ENCODE results near the gene GKN2.

The GKN2 gene

DNA sequence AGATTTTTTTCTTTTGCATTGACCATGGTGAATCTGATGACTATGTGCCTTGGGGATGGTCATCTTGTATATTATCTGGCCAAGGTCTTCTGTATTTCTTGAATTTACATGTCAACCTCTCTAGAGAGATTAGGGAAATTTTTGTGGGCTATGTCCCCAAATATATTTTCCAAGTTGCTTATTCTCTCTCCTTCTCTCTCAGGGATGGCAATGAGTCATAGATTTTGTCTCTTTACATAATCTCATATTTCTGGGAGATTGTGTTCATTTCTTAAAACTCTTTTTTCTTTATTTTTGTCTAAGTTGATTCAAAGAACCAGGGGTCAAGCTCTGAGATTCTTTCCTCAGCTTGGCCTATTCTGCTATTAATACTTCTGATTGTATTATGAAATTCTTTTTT is 9.9 kb downstream of the GKN2 start:
- TF ChIP-seq CTCF (IDR thresholded peaks at IDR 0.05): no peak
- no peak for DNase-seq
- H3K36me3 Mint-ChIP-seq (ENCODE audit: low read depth): no peaks in the 10 kb centered on the region
- H3K27ac Mint-ChIP-seq: no peak overlapping the region
- H3K4me3 Mint-ChIP-seq: no peak overlapping the region
- peaks cover 6% of the 10 kb centered on the region for H3K27me3 Mint-ChIP-seq (ENCODE audit: low read depth, poor library complexity)
- H3K9me3 Mint-ChIP-seq: peaks cover 22% of the 10 kb centered on the region
- H3K4me1 Mint-ChIP-seq: peaks cover 18% of the 10 kb centered on the region

DNA sequence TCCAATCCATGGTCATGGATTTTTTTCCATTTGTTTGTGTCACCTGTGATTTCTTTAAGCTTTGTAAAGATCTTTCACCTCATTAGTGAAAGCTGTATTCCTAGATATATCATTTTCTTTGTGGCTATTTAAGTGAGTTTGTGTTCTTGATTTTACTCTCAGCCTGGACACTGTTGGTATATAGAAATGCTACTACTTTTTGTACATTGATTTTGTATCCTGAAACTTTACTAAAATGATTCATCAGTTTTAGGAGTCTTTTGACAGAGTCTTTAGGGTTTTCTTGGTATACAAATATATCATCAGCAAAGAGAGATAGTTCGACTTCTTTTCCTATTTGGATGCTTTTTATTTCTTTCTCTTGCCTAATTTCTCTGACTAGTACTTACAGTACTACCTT is 12.3 kb downstream of the GKN2 start:
- Mint-ChIP-seq H3K27ac (no peak overlapping the region), H3K4me1 (peaks cover 18% of the 10 kb centered on the region), H3K9me3 (peaks cover 22% of the 10 kb centered on the region), H3K27me3 (ENCODE audit: low read depth, poor library complexity) (peaks cover 9% of the 10 kb centered on the region), H3K36me3 (ENCODE audit: low read depth) (no peaks in the 10 kb centered on the region), H3K4me3 (no peak overlapping the region)
- no peak for DNase-seq
- no peak for TF ChIP-seq CTCF (IDR thresholded peaks at IDR 0.05)

GRCh38 chr2:68939962-68940361 is 12.7 kb downstream of the GKN2 start:
- no peak overlapping the region for H3K4me3 Mint-ChIP-seq
- H3K36me3 Mint-ChIP-seq (ENCODE audit: low read depth): no peaks in the 10 kb centered on the region
- no peak for DNase-seq
- TF ChIP-seq CTCF (IDR thresholded peaks at IDR 0.05): no peak
- H3K27ac Mint-ChIP-seq: no peak overlapping the region
- peaks cover 18% of the 10 kb centered on the region for H3K4me1 Mint-ChIP-seq
- H3K27me3 Mint-ChIP-seq (ENCODE audit: low read depth, poor library complexity): peaks cover 9% of the 10 kb centered on the region
- H3K9me3 Mint-ChIP-seq: peaks cover 22% of the 10 kb centered on the region

- H3K27me3 Mint-ChIP-seq (ENCODE audit: low read depth, poor library complexity): peaks cover 9% of the 10 kb centered on the region
- no peak for DNase-seq
- H3K9me3 Mint-ChIP-seq: peaks cover 22% of the 10 kb centered on the region
- H3K27ac Mint-ChIP-seq: no peak overlapping the region
- TF ChIP-seq CTCF (IDR thresholded peaks at IDR 0.05): no peak
- H3K4me3 Mint-ChIP-seq: no peak overlapping the region
- H3K36me3 Mint-ChIP-seq (ENCODE audit: low read depth): no peaks in the 10 kb centered on the region
- H3K4me1 Mint-ChIP-seq: peaks cover 9% of the 10 kb centered on the region
Observed at GRCh38 chr2:68938938-68939337, 13.8 kb downstream of the GKN2 start.

DNA sequence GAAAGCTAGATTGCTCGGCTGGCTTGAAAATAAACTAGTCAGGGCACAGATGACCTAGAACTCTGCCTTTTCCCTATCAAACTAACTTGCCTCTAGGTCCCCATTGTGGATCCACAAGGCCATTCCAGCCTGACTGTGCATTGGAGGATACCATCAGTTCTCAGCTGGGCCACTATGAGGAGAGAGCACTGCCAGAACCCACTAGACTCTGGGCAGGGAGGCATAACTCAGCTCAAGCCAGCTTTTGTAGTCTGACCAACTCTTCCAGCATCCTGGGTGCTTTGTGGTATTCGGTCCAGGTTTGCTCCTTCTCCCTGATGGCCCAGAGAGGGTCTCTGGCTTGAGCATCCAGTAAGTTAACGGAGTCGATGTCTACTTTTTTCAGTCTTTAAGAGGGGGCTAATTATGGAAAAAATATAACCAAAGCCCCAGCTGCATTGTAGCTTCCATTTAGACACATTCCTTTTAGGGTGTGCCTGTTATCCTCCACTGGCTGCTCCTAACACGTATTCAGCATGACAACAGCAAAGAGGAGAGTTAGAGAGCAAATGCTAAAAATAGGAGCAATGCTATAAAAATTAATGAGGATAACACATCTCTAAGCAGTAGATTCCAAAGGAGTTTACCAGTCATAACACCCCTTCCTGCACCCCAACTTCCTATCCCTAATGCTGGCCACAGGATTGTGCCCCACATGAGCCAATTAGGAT is 15.2 kb downstream of the GKN2 start:
- Mint-ChIP-seq H3K4me3 (no peak overlapping the region), H3K27me3 (ENCODE audit: low read depth, poor library complexity) (peaks cover 9% of the 10 kb centered on the region), H3K9me3 (peaks cover 22% of the 10 kb centered on the region), H3K27ac (no peak overlapping the region), H3K36me3 (ENCODE audit: low read depth) (no peaks in the 10 kb centered on the region), H3K4me1 (no peaks in the 10 kb centered on the region)
- TF ChIP-seq CTCF (IDR thresholded peaks at IDR 0.05): no peak
- DNase-seq: no peak

- TF ChIP-seq CTCF (IDR thresholded peaks at IDR 0.05): no peak
- DNase-seq: no peak
- H3K4me1 Mint-ChIP-seq: no peaks in the 10 kb centered on the region
- H3K27ac Mint-ChIP-seq: no peak overlapping the region
- no peaks in the 10 kb centered on the region for H3K36me3 Mint-ChIP-seq (ENCODE audit: low read depth)
- peaks cover 9% of the 10 kb centered on the region for H3K27me3 Mint-ChIP-seq (ENCODE audit: low read depth, poor library complexity)
- no peak overlapping the region for H3K4me3 Mint-ChIP-seq
- H3K9me3 Mint-ChIP-seq: peaks cover 22% of the 10 kb centered on the region
Observed at GRCh38 chr2:68936889-68937288, 15.8 kb downstream of the GKN2 start.
